ENCODE results near the gene ELMO2.

ELMO2 gene

GRCh38 chr20:46365487-46366220 lies 40.8 kb downstream of the ELMO2 start:
- no peak for DNase-seq

- DNase-seq = no peak
Measured at GRCh38 chr20:46364670-46365486, 41.5 kb downstream of the ELMO2 start.

- peak; percentile 86 for DNase-seq
Measured at GRCh38 chr20:46363874-46364669, 42.3 kb downstream of the ELMO2 start.

GRCh38 chr20:46362921-46363867 lies 43.2 kb downstream of the ELMO2 start:
- DNase-seq = no peak

- DNase-seq = no peak
Measured at GRCh38 chr20:46361811-46362210, 44.6 kb downstream of the ELMO2 start.

- DNase-seq = no peak
Measured at GRCh38 chr20:46361381-46361780, 45.0 kb downstream of the ELMO2 start.

- DNase-seq = no peak
Measured at GRCh38 chr20:46359233-46359751, 47.1 kb downstream of the ELMO2 start.

GRCh38 chr20:46358346-46359058 lies 47.9 kb downstream of the ELMO2 start:
- DNase-seq = no peak

- no peak for DNase-seq
Measured at GRCh38 chr20:46357030-46357514, 49.3 kb downstream of the ELMO2 start.

- DNase-seq = no peak
Measured at GRCh38 chr20:46356195-46357029, 50.0 kb downstream of the ELMO2 start.

- no peak for DNase-seq
Measured at GRCh38 chr20:46355778-46356177, 50.6 kb downstream of the ELMO2 start.

GRCh38 chr20:46354920-46355654 lies 51.3 kb downstream of the ELMO2 start:
- DNase-seq = no peak

- no peak for DNase-seq
Measured at GRCh38 chr20:46354207-46354555, 52.2 kb downstream of the ELMO2 start.

- no peak for DNase-seq
Measured at GRCh38 chr20:46353500-46354206, 52.8 kb downstream of the ELMO2 start.

- DNase-seq = no peak
Measured at GRCh38 chr20:46352370-46352938, 54.0 kb downstream of the ELMO2 start.

- no peak for DNase-seq
Measured at GRCh38 chr20:46351357-46352058, 54.9 kb downstream of the ELMO2 start.

- DNase-seq = no peak
Measured at GRCh38 chr20:46350986-46351267, 55.5 kb downstream of the ELMO2 start.
